HCT116 (cell line): ENCODE data around the gene SGK2. TPM values are rescaled to one million over a fixed set of nuclear protein-coding genes. Genes with fewer than 3 reads are reported as not detected.

Source experiments
- ATAC-seq: fragments of 200-7000 bp; cut with Tn5 transposase; 2 replicates; pipeline ENCODE4 v1.9.1; 2020; ENCODE audit warnings: mild to moderate bottlenecking, moderate library complexity
- BruUV-seq: library from RNA; stranded (reverse); fragments of 400-500 nt; replicated peaks from 2 replicates; lab custom pipeline; 2021; lab: Mats Ljungman, UMichigan
- CTCF ChIA-PET: fragments of 300-600 bp; sonication (Branson Sonifier 250); formaldehyde crosslinking; loops from one replicate; lab custom pipeline; 2021; ENCODE audit warnings: antibody characterized with exemption; lab: Charles Lee
- POLR2A ChIA-PET: fragments of 300-600, 350-600 bp; sonication (Branson Sonifier 250); formaldehyde crosslinking; loops from one replicate; lab custom pipeline; 2021; ENCODE audit warnings: antibody characterized with exemption; lab: Charles Lee
- RAD21 ChIA-PET, 2 experiments: fragments of 300-600 bp; sonication (Branson Sonifier 250); formaldehyde crosslinking; loops; one replicate each; lab custom pipeline; 2023; ENCODE audit warnings: low total read pairs in 2 of 2; ENCODE audit not compliant: uncharacterized antibody in 2 of 2, unreplicated experiment in 2 of 2, low non-redundant PET in 1 of 2; lab: Charles Lee
- DNase-seq: peaks from one replicate; pipeline ENCODE4 v3.0.0-alpha.2; 2010; ENCODE audit warnings: low read depth, low spot score
- H2AFZ ChIP-seq: fragments of 200-600 bp; shearing (Covaris generic), sonication (generic); 2 replicates; pipeline ENCODE4 v1.6.1; 2017; ENCODE audit warnings: low read depth, mixed run types, mixed read lengths, antibody characterized with exemption, low read length; ENCODE audit not compliant: poor library complexity, severe bottlenecking
- H3K27ac ChIP-seq: 2 replicates; pipeline ENCODE4 v1.5.1; 2012; ENCODE audit warnings: low read depth, low read length
- H3K27me3 ChIP-seq: fragments of 200-600 bp; sonication (generic); 2 replicates; pipeline ENCODE4 v1.6.1; 2016; ENCODE audit warnings: mixed run types, low read length, mixed read lengths; ENCODE audit not compliant: insufficient read depth
- H3K36me3 ChIP-seq, 2 experiments: fragments of 200-500 bp in 1 of 2; fragments of 200-600 bp in 1 of 2; sonication (Bioruptor generic) in 1 of 2; sonication (generic) in 1 of 2; 2 replicates each; pipeline versions ENCODE4 v1.5.1 to v1.6.1; 2014 to 2016; ENCODE audit warnings: low read length in 2 of 2, inconsistent platforms in 1 of 2, mixed read lengths in 1 of 2, mixed run types in 1 of 2; ENCODE audit not compliant: insufficient read depth in 2 of 2, control insufficient read depth in 1 of 2
- H3K4me1 ChIP-seq, 2 experiments: fragments of 200-600 bp in 1 of 2; sonication (generic) in 1 of 2; 2 replicates each; pipeline versions ENCODE4 v1.5.1 to v1.6.1; 2012 to 2017; ENCODE audit warnings: low read length in 2 of 2, inconsistent platforms in 1 of 2, mild to moderate bottlenecking in 1 of 2, mixed read lengths in 1 of 2, mixed run types in 1 of 2, moderate library complexity in 1 of 2; ENCODE audit not compliant: insufficient read depth in 2 of 2, control insufficient read depth in 1 of 2
- H3K4me2 ChIP-seq: fragments of 200-600 bp; sonication (generic); 2 replicates; pipeline ENCODE4 v1.6.1; 2017; ENCODE audit warnings: mixed run types, low read length, mixed read lengths
- H3K4me3 ChIP-seq, 2 experiments: fragments of 200-600 bp in 1 of 2; sonication (generic) in 1 of 2; replicated peaks in 1 of 2; 2 replicates each; pipeline ENCODE4 v1.5.1; 2011 to 2016; ENCODE audit warnings: low read length in 2 of 2, control low read depth in 1 of 2, low read depth in 1 of 2, mild to moderate bottlenecking in 1 of 2, mixed read lengths in 1 of 2, mixed run types in 1 of 2
- H3K79me2 ChIP-seq: fragments of 200-600 bp; sonication (generic); 2 replicates; pipeline ENCODE4 v1.6.1; 2017; ENCODE audit warnings: mild to moderate bottlenecking, mixed run types, low read length, moderate library complexity, mixed read lengths; ENCODE audit not compliant: insufficient read depth
- H3K9ac ChIP-seq: fragments of 200-600 bp; sonication (generic); 2 replicates; pipeline ENCODE4 v1.6.1; 2016; ENCODE audit warnings: low read length, mixed read lengths
- H3K9me2 ChIP-seq: fragments of 200-600 bp; sonication (generic), shearing (Covaris generic); 2 replicates; pipeline ENCODE4 v1.6.1; 2017; ENCODE audit warnings: mixed run types, mild to moderate bottlenecking, moderate library complexity; ENCODE audit not compliant: insufficient read depth
- H3K9me3 ChIP-seq, 2 experiments: fragments of 200-500 bp in 1 of 2; fragments of 200-600 bp in 1 of 2; sonication (Bioruptor generic) in 1 of 2; sonication (generic) in 1 of 2; 2 replicates each; pipeline ENCODE4 v1.6.1; 2014 to 2017; ENCODE audit warnings: low read length in 2 of 2, mixed read lengths in 2 of 2, inconsistent platforms in 1 of 2, low read depth in 1 of 2, mild to moderate bottlenecking in 1 of 2, mixed run types in 1 of 2, moderate library complexity in 1 of 2; ENCODE audit not compliant: control insufficient read depth in 1 of 2, insufficient read depth in 1 of 2
- H4K20me1 ChIP-seq: fragments of 200-600 bp; sonication (generic), shearing (Covaris generic); 2 replicates; pipeline ENCODE4 v1.6.1; 2017; ENCODE audit warnings: mixed run types, mild to moderate bottlenecking, moderate library complexity; ENCODE audit not compliant: insufficient read depth
- CBX3 ChIP-seq: IDR thresholded peaks from 2 replicates; pipeline ENCODE4 v1.6.1; 2012; ENCODE audit warnings: low read depth
- CTCF ChIP-seq, 3 experiments: fragments of 200-600 bp in 1 of 3; sonication (generic) in 1 of 3; IDR thresholded peaks in 2 of 3; conservative IDR thresholded peaks in 1 of 3; 2 replicates each; pipeline ENCODE4 v1.5.1; 2012 to 2017; ENCODE audit warnings: low read depth in 2 of 3, low read length in 2 of 3, antibody characterized with exemption in 1 of 3, borderline replicate concordance in 1 of 3, control low read depth in 1 of 3, mild to moderate bottlenecking in 1 of 3, mixed read lengths in 1 of 3, mixed run types in 1 of 3, moderate library complexity in 1 of 3; ENCODE audit not compliant: insufficient read depth in 1 of 3
- MAX ChIP-seq: IDR thresholded peaks from 2 replicates; pipeline ENCODE4 v1.6.1; 2012
- POLR2A ChIP-seq: IDR thresholded peaks from 2 replicates; pipeline ENCODE4 v1.7.0; 2011; ENCODE audit warnings: borderline replicate concordance; ENCODE audit not compliant: insufficient read depth, insufficient read length; ENCODE audit errors: extremely low read depth
- RAD21 ChIP-seq: IDR thresholded peaks from 2 replicates; pipeline ENCODE4 v1.6.1; 2012; ENCODE audit warnings: low read depth, mild to moderate bottlenecking
- SP1 ChIP-seq: IDR thresholded peaks from 2 replicates; pipeline ENCODE4 v1.6.1; 2012; ENCODE audit warnings: low read depth
- SRF ChIP-seq: IDR thresholded peaks from 2 replicates; pipeline ENCODE4 v1.6.1; 2012; ENCODE audit warnings: low read depth
- ZFX ChIP-seq: fragments of 450-650 bp; IDR thresholded peaks from 2 replicates; pipeline ENCODE4 v1.6.1; 2017
- intact Hi-C: fragments of 100-400 bp; cut with micrococcal nuclease; formaldehyde crosslinking; loops from 2 replicates; pipeline ENCODE4 v1.10.0; 2022
- total RNA-seq: library from RNA; stranded (reverse); gene quantifications from one replicate; pipeline ENCODE4 v1.2.1, GENCODE V29; 2021; ENCODE audit not compliant: unreplicated experiment

SGK2 gene
- total RNA-seq, 1 experiment from 2014 or later: 2.3 TPM

GRCh38 chr20:43544501-43544900 is 14.3 kb upstream of the SGK2 start:
- no peaks in the 10 kb centered on the region for H3K4me1 ChIP-seq
- H3K9me3 ChIP-seq: peaks cover 0 to 3% of the 10 kb centered on the region in 2 experiments; a peak in 1 of 4 replicates
- H3K9ac ChIP-seq: no peak overlapping the region
- ChIA-PET POLR2A (no interaction called here), CTCF (interaction anchor here (0.6 kb wide), 1 partner anchor 111 kb away, joined by 3 read pairs; no protein-coding TSS in a partner anchor), RAD21 (no interaction called here)
- TF ChIP-seq CTCF (IDR thresholded peaks at IDR 0.05 in 2 of 3, conservative IDR thresholded peaks at IDR 0.05 in 1 of 3; ENCODE audit: borderline replicate concordance in 1 of 3, insufficient read depth in 1 of 3, low read depth in 2 of 3, low read length in 2 of 3) (no peak), SRF (no peak), ZFX (no peak)
- H4K20me1 ChIP-seq: no peaks in the 10 kb centered on the region
- no peaks in the 10 kb centered on the region for H3K9me2 ChIP-seq
- no peak overlapping the region for H3K4me2 ChIP-seq
- H3K36me3 ChIP-seq: peaks cover 0 to 7% of the 10 kb centered on the region in 2 experiments; a peak in 2 of 4 replicates
- intact Hi-C loops: no loop called here
- H3K4me3 ChIP-seq: no peak overlapping the region
- H3K27ac ChIP-seq: no peak overlapping the region
- no peak for DNase-seq
- no peaks in the 10 kb centered on the region for H3K27me3 ChIP-seq
- H2AFZ ChIP-seq: no peak overlapping the region
- ATAC-seq: no peak
- H3K79me2 ChIP-seq: no peaks in the 10 kb centered on the region
- no TSS peak for BruUV-seq

GRCh38 chr20:43545837-43546578 is 12.8 kb upstream of the SGK2 start:
- no peaks in the 10 kb centered on the region for H3K79me2 ChIP-seq
- no peaks in the 10 kb centered on the region for H3K27me3 ChIP-seq
- no peak overlapping the region for H2AFZ ChIP-seq
- no peak overlapping the region for H3K27ac ChIP-seq
- H3K9ac ChIP-seq: no peak overlapping the region
- no TSS peak for BruUV-seq
- CTCF ChIA-PET: interaction anchor here (1.0 kb wide), 1 partner anchor 8 kb away, joined by 3 read pairs; no protein-coding TSS in a partner anchor
- intact Hi-C loops: no loop called here
- POLR2A ChIA-PET: no interaction called here
- H3K9me3 ChIP-seq: peaks cover 0 to 3% of the 10 kb centered on the region in 2 experiments; a peak in 1 of 4 replicates
- H3K9me2 ChIP-seq: no peaks in the 10 kb centered on the region
- no peak for DNase-seq
- no peak overlapping the region for H3K4me2 ChIP-seq
- peaks cover 0 to 3% of the 10 kb centered on the region in 2 experiments; a peak in 2 of 4 replicates for H3K36me3 ChIP-seq
- RAD21 ChIA-PET: no interaction called here
- no peaks in the 10 kb centered on the region for H3K4me1 ChIP-seq
- no peaks in the 10 kb centered on the region for H4K20me1 ChIP-seq
- no peak overlapping the region for H3K4me3 ChIP-seq
- no peak for ATAC-seq
- TF ChIP-seq SP1 (no peak), RAD21 (no peak), POLR2A (no peak), MAX (no peak), CBX3 (no peak)
